Epithelial cell of prostate (primary cell): ENCODE measurements around the gene CCNI2.

Experiments used
- DNase-seq: peaks from one replicate; pipeline ENCODE4 v3.0.0-alpha.2; 2011; ENCODE audit warnings: low read depth, low spot score
- H3K27ac ChIP-seq: fragments of 450-650 bp; 2 replicates; pipeline ENCODE4 v1.5.1; 2017; ENCODE audit warnings: mild to moderate bottlenecking

The CCNI2 gene, protein sequence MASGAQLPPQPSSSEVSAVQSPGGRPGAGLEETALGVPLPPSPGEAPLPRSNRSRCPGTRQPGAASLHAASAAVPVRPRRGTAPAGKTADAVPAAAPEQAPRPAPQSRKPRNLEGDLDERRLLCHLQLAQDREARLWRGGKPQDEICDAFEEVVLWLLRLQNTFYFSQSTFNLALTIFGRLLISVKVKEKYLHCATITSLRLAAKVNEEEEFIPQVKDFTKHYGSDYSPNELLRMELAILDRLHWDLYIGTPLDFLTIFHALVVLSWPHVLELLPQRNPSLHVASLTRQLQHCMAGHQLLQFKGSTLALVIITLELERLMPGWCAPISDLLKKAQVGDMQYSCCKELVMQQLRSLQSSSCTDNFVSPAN

DNA sequence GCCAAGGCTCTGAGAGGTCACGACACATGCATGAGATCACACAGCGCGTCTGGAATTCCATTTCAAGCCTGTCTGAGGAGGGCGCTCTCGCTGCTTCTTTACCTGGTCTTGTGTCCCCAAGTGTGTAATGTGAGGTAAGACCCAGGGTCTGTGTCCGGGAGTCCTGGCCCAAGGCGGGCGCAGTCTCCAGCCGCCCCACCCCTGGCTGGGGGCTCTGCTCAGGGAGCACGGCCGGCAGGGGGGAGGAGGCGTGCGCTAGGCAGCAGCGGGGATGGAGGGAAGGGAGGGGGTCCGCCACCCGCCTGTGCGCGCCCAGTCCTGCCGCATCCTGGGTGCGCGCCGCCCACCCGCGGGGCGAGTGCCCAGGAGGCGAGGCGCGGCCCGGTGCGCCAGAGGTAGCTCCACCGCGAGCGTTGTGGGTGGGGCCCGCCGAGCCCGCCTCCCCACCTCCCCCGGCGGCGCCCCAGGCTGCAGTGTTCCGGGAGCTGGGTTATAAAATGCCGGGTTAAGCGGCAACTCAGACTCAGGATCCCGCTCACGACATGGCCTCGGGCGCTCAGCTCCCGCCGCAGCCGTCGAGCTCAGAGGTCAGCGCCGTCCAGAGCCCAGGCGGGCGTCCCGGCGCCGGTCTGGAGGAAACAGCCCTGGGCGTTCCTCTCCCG lies at the start of gene CCNI2:
CCNI2 (plus strand) TSS at position 473 of the 662 bp plus-strand sequence; CDS start at position 543, 70 bp downstream.
- H3K27ac ChIP-seq: no peak within 1 kb of the TSS
- DNase-seq: no peak

DNA sequence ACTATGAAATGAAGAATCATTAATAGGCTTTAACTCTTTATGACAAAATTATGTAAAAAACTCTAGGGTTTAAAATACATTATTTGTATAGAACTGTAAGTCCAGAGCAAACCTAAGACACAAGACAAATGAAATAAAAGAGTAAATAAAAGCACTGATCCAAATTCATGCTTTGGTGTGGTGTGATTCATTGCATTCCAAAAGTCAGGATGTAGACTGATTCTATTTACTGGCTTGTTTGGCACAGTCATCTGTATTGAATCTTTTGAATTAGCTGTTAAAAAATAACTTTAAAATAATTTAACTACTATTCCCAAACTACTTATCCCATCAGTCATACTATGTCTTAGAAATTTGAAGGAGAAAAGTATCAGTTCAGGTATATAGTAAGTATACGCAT lies 42.4 kb upstream of the CCNI2 start:
- H3K27ac ChIP-seq: peak overlapping the region; percentile 20
- no peak for DNase-seq

DNA sequence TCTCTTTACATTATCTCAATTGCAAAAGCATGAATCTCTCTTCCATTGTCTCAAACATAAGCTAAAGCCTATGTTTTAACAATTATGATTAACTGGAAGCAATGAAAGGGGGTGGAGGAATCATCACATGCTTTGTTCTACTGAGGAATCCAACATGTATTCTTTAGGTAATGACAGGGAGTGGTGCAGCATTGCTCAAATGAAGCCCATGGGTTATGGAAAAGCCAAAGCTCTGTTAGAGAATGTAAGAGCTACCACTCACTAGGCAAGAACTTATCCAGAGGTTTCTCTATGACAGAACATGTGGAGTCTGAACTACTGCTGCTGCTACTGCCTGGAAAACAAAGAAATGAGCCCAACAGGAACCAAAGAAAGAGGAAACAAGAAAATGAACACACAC lies 38.6 kb upstream of the CCNI2 start:
- no peak overlapping the region for H3K27ac ChIP-seq
- no peak for DNase-seq

DNA sequence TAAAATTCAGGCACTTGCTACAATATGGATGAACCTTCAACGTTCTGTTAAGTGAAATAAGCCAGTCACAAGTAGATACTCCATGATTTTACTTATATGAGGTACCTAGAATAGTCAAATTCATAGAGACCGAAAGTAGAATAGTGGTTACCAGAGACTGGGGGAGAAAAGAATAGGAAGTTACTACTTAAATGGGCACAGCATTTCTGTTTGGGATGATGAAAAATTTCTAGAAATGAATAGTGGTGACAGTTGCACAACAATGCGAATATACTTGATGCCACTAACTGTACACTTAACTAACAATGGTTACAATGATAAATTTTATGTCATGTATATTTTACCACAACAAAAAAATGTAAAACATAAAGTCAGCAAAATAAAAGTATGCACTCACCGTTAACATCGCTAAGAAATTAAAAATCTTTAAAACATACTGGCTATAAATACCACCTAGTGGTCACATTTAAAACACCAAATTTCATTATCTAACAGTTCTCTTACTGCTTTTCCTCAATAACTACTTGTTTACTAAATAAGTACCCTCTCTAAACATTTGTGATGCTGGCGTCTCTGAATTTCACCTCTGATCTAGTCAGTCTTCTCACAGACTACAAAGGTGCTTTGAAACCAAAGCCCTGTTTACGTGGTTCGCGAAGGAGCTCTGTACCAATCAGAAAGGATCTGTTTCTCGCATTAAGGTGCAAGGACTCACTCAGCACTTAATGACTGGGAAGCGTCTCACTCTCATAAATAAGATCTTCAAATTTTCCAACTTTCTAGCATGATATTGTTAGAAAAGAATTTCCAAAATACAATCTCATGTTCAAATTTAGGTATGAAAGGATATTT lies 32.5 kb upstream of the CCNI2 start:
- no peak for DNase-seq
- no peak overlapping the region for H3K27ac ChIP-seq

DNA sequence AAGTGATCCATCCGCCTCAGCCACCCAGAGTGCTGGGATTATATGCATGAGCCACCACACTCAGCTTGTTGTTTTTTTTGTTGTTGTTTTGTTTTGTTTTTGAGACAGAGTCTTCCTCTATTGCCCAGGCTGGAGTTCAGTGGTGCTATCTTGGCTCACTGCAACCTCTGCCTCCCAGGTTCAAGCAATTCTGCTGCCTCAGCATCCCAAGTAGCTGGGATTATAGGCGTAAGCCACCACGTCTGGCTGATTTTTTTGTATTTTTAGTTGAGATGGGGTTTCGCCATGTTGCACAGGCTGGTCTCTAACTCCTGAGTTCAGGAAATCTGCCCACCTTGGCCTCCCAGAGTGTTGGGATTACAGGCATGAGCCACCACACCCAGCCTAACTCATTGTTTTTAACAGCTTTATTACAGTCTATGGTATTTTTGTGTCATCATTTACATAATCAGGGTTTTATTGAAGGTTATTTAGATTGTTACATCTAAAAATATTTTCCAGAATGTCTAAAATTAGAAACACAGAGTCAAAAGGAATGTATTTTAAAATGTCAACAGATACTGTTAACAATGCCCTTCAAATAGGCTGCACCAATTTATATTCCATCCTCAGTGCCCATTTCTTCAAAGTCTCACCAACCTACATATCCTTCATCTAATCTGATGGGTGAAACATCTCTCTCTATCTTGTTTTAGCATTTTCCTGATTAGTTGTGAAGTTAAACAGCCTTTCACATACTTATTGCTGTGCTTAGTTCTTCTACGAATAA lies 28.5 kb upstream of the CCNI2 start:
- no peak for DNase-seq
- H3K27ac ChIP-seq: no peak overlapping the region

DNA sequence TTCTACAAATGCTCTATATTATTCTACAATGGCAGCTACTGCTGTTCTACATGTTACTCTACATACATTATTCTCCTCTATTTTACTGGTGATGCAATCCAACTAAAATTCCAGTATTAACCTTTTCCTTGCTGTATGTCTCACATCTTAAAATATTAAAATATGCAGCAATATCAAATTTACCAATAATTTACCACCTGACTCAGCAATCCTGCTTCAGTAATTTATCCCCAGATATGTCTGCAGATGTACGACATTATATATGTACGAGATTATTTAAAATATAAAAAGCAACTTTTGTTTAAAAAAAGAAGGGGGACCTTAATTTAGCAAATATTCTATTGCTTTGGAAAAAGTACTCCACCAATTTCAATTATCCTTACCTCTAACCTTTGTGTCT lies 21.5 kb upstream of the CCNI2 start:
- DNase-seq: no peak

DNA sequence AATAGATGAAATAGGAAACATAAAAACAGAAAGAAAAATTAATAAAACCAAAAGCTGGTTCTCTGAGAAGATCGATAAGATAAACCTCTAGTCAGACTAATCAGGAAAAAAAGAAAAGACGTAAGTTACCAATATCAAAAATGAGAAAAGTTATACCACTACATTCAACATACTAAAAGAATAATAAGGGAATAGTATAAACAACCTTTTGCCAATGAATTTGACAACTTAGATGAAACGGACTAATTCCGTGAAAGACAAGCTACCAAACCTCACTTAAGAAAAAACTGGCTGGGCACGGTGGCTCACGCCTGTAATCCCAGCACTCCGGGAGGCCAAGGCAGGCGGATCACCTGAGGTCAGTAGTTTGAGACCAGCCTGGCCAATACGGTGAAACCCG lies 17.3 kb upstream of the CCNI2 start:
- DNase-seq: no peak

More for the DNA sequence above, 21.5 kb upstream of the CCNI2 start:
- H3K27ac ChIP-seq: no peak overlapping the region

DNA sequence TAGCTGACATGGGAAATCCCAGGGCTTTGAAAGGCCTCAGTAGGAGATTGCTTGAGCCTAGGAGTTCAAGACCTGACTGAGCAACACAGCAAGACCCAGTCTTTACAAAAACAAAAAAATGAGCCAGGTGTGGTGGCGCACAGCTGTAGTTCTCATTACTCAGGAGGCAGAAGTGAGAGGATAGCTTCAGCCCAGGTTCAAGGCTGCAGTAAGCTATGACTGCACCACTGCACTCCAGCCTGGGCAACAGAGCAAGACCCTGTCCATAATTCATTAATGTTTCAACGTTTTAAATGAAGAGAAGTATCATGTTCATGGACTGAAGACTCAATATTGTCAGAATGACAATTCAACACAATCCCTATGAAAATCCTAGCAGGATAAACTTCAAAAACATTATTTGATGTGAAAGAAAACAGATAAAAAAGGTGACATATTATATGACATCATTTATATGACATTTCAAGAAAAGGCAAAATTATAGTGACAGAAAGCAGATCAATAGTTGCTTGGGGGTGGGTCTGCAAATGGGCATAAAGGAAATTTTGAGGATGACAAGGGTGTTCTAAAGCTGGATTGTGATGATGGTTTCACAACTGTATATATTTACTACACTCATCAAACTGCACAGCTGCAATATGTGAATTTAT lies 13.6 kb upstream of the CCNI2 start:
- DNase-seq: no peak
- H3K27ac ChIP-seq: no peak overlapping the region

More for the DNA sequence above, 17.3 kb upstream of the CCNI2 start:
- H3K27ac ChIP-seq: no peak overlapping the region

DNA sequence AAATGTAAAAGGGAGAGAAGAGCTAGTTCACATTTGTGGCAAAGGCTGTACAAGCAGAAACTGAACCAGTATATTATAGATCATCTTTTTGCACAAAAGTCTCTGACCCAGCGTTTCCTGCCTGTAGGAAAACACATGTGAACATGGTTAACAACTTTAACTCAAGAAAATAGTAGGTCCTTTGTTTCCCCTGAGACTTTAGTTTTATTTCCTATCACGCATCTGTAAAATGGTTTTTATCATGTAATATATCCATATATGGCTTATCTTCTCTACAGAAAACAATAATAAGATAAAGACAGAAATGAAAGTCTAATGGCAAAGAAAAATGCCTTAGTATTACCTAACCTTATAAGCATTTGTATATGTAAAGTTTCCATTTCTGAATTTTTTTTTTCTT lies 12.5 kb upstream of the CCNI2 start:
- H3K27ac ChIP-seq: no peak overlapping the region
- DNase-seq: no peak

DNA sequence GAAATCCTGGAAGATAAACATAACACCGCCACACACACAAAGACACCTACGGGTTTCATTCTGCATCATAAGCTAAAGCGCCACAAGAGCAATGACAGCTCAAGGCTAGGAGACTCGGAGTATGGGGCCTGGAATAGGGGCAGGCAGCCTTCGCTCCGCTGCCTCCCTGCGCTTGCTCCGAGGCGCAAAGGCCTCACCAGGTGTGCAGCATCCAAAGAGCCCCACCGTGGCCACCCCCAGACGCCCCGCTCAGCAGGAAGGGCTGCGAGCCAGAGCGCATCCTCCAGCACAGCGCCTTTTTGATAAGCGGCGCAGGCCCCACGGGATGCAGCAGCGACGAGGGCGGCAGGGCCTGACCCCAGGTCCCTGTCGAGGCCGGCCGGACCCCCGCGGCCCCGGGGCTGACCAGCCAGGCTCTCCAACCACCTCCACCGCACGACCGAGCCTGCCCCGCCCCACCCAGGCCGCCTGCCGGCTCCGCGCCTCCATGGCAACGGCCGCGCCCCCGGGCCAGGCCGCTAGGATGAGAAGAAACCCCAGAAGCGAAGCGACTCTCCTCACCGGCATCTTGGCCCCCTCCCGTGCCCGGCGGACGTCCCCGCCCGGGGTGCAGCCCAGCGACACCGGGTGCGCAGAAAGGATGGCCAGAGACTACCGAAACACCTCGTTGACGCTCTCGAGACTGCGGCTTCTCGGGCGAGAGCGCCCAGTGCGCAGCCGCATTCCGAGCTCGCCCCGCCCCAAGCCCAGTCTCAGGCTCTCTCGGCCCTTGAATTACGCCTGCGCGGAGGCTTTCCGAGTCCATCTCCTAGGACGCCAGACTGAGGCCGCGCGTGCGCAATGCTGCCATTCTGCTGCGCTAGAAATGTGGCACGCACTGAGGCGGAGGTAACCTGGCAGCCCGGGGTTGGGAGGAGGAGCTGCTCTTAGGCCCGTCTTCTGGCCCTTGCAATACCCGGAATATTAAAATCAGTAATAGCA lies 10.1 kb upstream of the CCNI2 start, which contains the start of gene KIF3A:
KIF3A (minus strand) TSS at position 694 of the 981 bp plus-strand sequence; CDS start at position 567, 127 bp downstream.
- peak within 1 kb of the TSS; percentile 19 for H3K27ac ChIP-seq
- peak; percentile 67 for DNase-seq

DNA sequence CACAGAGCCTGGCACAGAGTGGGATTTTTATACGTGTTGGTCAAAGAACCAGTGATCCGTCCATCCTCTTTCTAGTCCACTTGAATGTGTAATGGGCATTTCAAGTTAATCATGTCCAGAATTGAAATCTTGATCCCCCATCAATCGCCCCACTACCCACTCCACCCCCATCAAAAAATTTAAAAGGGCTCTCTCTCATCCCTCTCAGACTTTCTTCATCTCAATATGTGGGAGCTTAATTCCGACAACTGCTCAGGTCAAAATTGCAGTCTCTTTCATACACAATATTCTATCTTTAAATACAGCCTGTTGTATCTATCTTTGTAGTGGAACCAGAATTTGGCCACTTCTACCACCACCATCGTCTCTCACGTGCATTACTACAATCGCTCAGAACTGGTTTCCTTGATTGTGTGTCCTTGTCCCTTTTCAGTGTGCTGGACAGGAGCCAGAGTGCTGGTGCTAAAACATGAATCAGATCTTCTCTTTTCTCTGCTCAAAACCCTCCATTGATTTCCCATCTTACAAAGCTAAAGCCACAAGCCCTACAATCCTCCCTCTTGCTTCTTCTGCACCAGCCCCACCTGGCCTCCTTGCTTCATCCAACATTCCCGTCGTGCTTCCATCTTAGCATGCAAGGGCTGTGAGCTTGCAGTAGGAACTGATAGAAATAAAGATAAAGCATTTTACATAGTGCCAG lies 9.1 kb upstream of the CCNI2 start:
- DNase-seq: no peak
- H3K27ac ChIP-seq: no peak overlapping the region

DNA sequence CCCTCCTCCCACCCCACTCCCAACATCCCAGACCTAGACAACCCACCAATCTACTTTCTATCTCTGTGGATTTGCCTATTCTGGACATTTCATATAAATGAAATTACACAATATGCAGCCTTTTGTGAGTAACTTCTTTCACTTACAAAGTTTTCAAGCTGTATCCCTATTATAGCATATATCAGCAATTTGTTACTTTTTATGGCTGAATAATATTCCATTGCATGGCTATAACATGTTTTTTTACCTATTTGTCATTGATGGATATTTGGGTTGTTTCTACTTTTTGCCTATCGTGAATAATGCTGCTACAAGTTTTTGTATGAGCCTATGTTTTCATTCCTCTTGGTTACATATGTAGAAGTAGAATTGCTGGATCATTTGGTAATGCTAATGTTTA lies 8.0 kb upstream of the CCNI2 start:
- DNase-seq: no peak

DNA sequence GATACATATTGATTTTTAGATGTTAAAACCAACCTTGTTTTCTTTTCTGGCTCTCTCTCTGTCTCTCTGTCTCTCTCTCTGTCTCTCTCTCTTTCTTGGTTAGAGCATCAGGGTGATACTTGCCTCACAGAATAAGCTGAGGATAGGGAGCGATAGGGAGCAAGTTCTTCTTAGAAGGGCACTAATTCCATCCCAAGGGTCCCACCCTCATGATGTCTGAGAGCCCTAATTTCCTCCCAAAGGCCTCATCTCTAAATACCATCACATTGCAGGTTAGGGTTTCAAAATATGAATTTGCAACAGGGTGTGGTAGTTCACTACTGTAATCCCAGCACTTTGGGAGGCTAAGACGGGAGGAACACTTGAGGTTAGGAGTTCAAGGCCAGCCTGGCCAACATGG lies 5.1 kb upstream of the CCNI2 start:
- DNase-seq: no peak
- H3K27ac ChIP-seq: no peak overlapping the region

More for the DNA sequence above, 8.0 kb upstream of the CCNI2 start:
- H3K27ac ChIP-seq: no peak overlapping the region

DNA sequence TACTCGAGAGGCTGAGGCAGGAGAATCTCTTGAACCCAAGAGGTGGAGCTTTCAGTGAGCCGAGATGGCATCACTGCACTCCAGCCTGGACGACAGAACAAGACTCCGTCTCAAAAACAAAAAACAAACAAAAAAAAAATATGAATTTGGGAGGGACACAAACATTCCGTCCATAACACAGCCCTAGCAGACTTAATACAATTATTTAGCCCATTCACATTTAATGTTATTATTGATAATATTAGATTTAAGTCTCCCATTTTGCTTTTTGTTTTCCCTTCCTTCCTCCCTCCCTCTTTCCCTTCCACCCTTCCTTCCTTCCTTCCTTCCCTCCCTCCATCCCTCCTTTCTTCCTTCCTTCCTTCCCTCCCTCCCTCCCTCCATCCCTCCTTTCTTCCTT lies 4.6 kb upstream of the CCNI2 start:
- DNase-seq: no peak
- H3K27ac ChIP-seq: no peak overlapping the region

DNA sequence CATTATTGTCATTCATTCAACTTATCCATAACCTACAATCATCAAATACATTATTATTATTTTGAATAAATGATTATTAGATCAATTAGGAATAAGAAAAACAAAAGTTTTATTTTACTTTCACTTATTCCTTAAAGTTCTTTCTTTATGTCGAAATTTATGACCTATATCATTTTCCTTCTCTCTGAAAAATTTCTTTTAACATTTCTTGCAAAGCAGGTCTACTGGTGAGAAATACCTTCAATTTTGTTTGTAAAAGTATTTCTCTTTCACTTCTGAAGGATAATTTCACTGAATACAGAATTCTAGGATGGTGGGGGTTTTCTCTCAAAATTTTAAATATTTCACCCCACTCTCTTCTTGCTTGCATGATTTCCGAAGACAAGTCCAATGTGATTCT lies 2.6 kb upstream of the CCNI2 start:
- H3K27ac ChIP-seq: no peak overlapping the region
- DNase-seq: no peak

DNA sequence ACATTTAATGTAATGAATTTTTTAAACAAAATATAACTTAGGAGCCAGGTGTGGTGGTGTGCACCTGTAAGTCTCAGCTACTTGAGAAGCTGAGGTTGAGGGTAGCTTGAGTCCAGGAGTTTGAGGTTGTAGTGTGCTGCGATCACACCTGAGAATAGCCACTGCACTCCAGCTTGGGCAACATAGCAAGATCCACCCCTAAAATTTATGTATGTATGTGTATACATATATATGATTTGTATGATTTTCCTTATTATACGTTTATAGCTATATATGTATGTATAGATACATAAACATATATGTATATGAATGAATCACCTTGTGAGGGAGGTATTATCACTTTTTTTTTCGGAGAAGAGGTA lies 653 bp upstream of the CCNI2 start:
- no peak for DNase-seq
- H3K27ac ChIP-seq: no peak overlapping the region

DNA sequence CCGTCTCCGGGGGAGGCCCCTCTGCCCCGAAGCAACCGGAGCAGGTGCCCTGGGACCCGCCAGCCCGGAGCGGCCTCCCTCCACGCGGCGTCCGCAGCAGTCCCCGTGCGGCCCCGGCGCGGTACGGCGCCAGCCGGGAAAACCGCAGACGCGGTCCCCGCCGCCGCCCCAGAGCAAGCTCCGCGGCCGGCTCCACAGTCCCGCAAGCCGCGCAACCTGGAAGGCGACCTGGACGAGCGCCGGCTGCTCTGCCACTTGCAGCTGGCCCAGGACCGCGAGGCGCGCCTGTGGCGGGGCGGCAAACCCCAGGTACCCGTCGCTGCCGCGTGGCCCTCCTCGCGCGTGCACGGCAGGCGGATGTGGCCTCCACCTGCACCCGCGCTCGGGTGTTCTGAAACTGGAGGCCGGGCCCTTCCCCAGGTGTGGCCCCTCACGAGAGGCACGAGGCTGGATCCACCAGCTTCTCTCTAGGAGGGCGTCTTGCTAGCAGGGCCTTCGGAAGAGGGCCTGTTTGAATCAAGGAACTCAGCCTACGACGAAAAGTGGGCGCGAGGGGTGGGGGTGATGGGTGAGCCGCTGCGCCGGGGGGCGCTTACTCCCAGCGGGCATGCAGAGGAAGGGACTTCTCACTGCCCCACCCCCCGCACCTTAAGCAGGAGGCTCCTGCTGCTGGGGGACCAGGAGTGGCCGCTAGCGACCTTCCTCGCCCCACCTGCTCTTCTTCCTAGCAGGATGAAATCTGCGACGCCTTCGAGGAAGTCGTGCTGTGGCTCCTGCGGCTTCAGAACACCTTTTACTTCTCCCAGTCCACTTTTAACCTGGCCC lies 602 bp downstream of the CCNI2 start:
- no peak overlapping the region for H3K27ac ChIP-seq
- DNase-seq: no peak
